HCT116 (cell line): ENCODE measurements around the gene EXOSC7. TPM values are rescaled to one million over a fixed set of nuclear protein-coding genes. Genes with fewer than 3 reads are reported as not detected.

Experiments used
- ATAC-seq: fragments of 200-7000 bp; cut with Tn5 transposase; 2 replicates; pipeline ENCODE4 v1.9.1; 2020; ENCODE audit warnings: mild to moderate bottlenecking, moderate library complexity
- BruUV-seq: library from RNA; stranded (reverse); fragments of 400-500 nt; replicated peaks from 2 replicates; lab custom pipeline; 2021; lab: Mats Ljungman, UMichigan
- CTCF ChIA-PET: fragments of 300-600 bp; sonication (Branson Sonifier 250); formaldehyde crosslinking; loops from one replicate; lab custom pipeline; 2021; ENCODE audit warnings: antibody characterized with exemption; lab: Charles Lee
- POLR2A ChIA-PET: fragments of 300-600, 350-600 bp; sonication (Branson Sonifier 250); formaldehyde crosslinking; loops from one replicate; lab custom pipeline; 2021; ENCODE audit warnings: antibody characterized with exemption; lab: Charles Lee
- RAD21 ChIA-PET, 2 experiments: fragments of 300-600 bp; sonication (Branson Sonifier 250); formaldehyde crosslinking; loops; one replicate each; lab custom pipeline; 2023; ENCODE audit warnings: low total read pairs in 2 of 2; ENCODE audit not compliant: uncharacterized antibody in 2 of 2, unreplicated experiment in 2 of 2, low non-redundant PET in 1 of 2; lab: Charles Lee
- DNase-seq: peaks from one replicate; pipeline ENCODE4 v3.0.0-alpha.2; 2010; ENCODE audit warnings: low read depth, low spot score
- H2AFZ ChIP-seq: fragments of 200-600 bp; shearing (Covaris generic), sonication (generic); 2 replicates; pipeline ENCODE4 v1.6.1; 2017; ENCODE audit warnings: low read depth, mixed run types, mixed read lengths, antibody characterized with exemption, low read length; ENCODE audit not compliant: poor library complexity, severe bottlenecking
- H3K27ac ChIP-seq: 2 replicates; pipeline ENCODE4 v1.5.1; 2012; ENCODE audit warnings: low read depth, low read length
- H3K27me3 ChIP-seq: fragments of 200-600 bp; sonication (generic); 2 replicates; pipeline ENCODE4 v1.6.1; 2016; ENCODE audit warnings: mixed run types, low read length, mixed read lengths; ENCODE audit not compliant: insufficient read depth
- H3K36me3 ChIP-seq, 2 experiments: fragments of 200-500 bp in 1 of 2; fragments of 200-600 bp in 1 of 2; sonication (Bioruptor generic) in 1 of 2; sonication (generic) in 1 of 2; 2 replicates each; pipeline versions ENCODE4 v1.5.1 to v1.6.1; 2014 to 2016; ENCODE audit warnings: low read length in 2 of 2, inconsistent platforms in 1 of 2, mixed read lengths in 1 of 2, mixed run types in 1 of 2; ENCODE audit not compliant: insufficient read depth in 2 of 2, control insufficient read depth in 1 of 2
- H3K4me1 ChIP-seq, 2 experiments: fragments of 200-600 bp in 1 of 2; sonication (generic) in 1 of 2; 2 replicates each; pipeline versions ENCODE4 v1.5.1 to v1.6.1; 2012 to 2017; ENCODE audit warnings: low read length in 2 of 2, inconsistent platforms in 1 of 2, mild to moderate bottlenecking in 1 of 2, mixed read lengths in 1 of 2, mixed run types in 1 of 2, moderate library complexity in 1 of 2; ENCODE audit not compliant: insufficient read depth in 2 of 2, control insufficient read depth in 1 of 2
- H3K4me2 ChIP-seq: fragments of 200-600 bp; sonication (generic); 2 replicates; pipeline ENCODE4 v1.6.1; 2017; ENCODE audit warnings: mixed run types, low read length, mixed read lengths
- H3K4me3 ChIP-seq, 2 experiments: fragments of 200-600 bp in 1 of 2; sonication (generic) in 1 of 2; replicated peaks in 1 of 2; 2 replicates each; pipeline ENCODE4 v1.5.1; 2011 to 2016; ENCODE audit warnings: low read length in 2 of 2, control low read depth in 1 of 2, low read depth in 1 of 2, mild to moderate bottlenecking in 1 of 2, mixed read lengths in 1 of 2, mixed run types in 1 of 2
- H3K79me2 ChIP-seq: fragments of 200-600 bp; sonication (generic); 2 replicates; pipeline ENCODE4 v1.6.1; 2017; ENCODE audit warnings: mild to moderate bottlenecking, mixed run types, low read length, moderate library complexity, mixed read lengths; ENCODE audit not compliant: insufficient read depth
- H3K9ac ChIP-seq: fragments of 200-600 bp; sonication (generic); 2 replicates; pipeline ENCODE4 v1.6.1; 2016; ENCODE audit warnings: low read length, mixed read lengths
- H3K9me2 ChIP-seq: fragments of 200-600 bp; sonication (generic), shearing (Covaris generic); 2 replicates; pipeline ENCODE4 v1.6.1; 2017; ENCODE audit warnings: mixed run types, mild to moderate bottlenecking, moderate library complexity; ENCODE audit not compliant: insufficient read depth
- H3K9me3 ChIP-seq, 2 experiments: fragments of 200-500 bp in 1 of 2; fragments of 200-600 bp in 1 of 2; sonication (Bioruptor generic) in 1 of 2; sonication (generic) in 1 of 2; 2 replicates each; pipeline ENCODE4 v1.6.1; 2014 to 2017; ENCODE audit warnings: low read length in 2 of 2, mixed read lengths in 2 of 2, inconsistent platforms in 1 of 2, low read depth in 1 of 2, mild to moderate bottlenecking in 1 of 2, mixed run types in 1 of 2, moderate library complexity in 1 of 2; ENCODE audit not compliant: control insufficient read depth in 1 of 2, insufficient read depth in 1 of 2
- H4K20me1 ChIP-seq: fragments of 200-600 bp; sonication (generic), shearing (Covaris generic); 2 replicates; pipeline ENCODE4 v1.6.1; 2017; ENCODE audit warnings: mixed run types, mild to moderate bottlenecking, moderate library complexity; ENCODE audit not compliant: insufficient read depth
- CTCF ChIP-seq, 3 experiments: fragments of 200-600 bp in 1 of 3; sonication (generic) in 1 of 3; IDR thresholded peaks in 2 of 3; conservative IDR thresholded peaks in 1 of 3; 2 replicates each; pipeline ENCODE4 v1.5.1; 2012 to 2017; ENCODE audit warnings: low read depth in 2 of 3, low read length in 2 of 3, antibody characterized with exemption in 1 of 3, borderline replicate concordance in 1 of 3, control low read depth in 1 of 3, mild to moderate bottlenecking in 1 of 3, mixed read lengths in 1 of 3, mixed run types in 1 of 3, moderate library complexity in 1 of 3; ENCODE audit not compliant: insufficient read depth in 1 of 3
- EGR1 ChIP-seq: IDR thresholded peaks from 2 replicates; pipeline ENCODE4 v1.6.1; 2012; ENCODE audit warnings: low read depth
- EZH2 ChIP-seq: fragments of 200-600 bp; sonication (generic); IDR thresholded peaks from 2 replicates; pipeline ENCODE4 v1.6.1; 2017; ENCODE audit warnings: antibody characterized with exemption, mixed run types
- JUND ChIP-seq: IDR thresholded peaks from 2 replicates; pipeline ENCODE4 v1.6.1; 2012
- POLR2A ChIP-seq: IDR thresholded peaks from 2 replicates; pipeline ENCODE4 v1.7.0; 2011; ENCODE audit warnings: borderline replicate concordance; ENCODE audit not compliant: insufficient read depth, insufficient read length; ENCODE audit errors: extremely low read depth
- POLR2AphosphoS5 ChIP-seq: IDR thresholded peaks from 2 replicates; pipeline ENCODE4 v1.6.1; 2011; ENCODE audit warnings: mild to moderate bottlenecking, low read depth, low read length, moderate library complexity
- REST ChIP-seq: IDR thresholded peaks from 2 replicates; pipeline ENCODE4 v1.6.1; 2012; ENCODE audit warnings: low read depth
- SIN3A ChIP-seq: IDR thresholded peaks from 2 replicates; pipeline ENCODE4 v1.6.1; 2012; ENCODE audit warnings: low read depth
- SRF ChIP-seq: IDR thresholded peaks from 2 replicates; pipeline ENCODE4 v1.6.1; 2012; ENCODE audit warnings: low read depth
- TCF7L2 ChIP-seq: IDR thresholded peaks from 2 replicates; pipeline ENCODE4 v1.7.0; 2011; ENCODE audit warnings: borderline replicate concordance, inconsistent platforms; ENCODE audit not compliant: insufficient read depth, insufficient read length; ENCODE audit errors: extremely low read depth
- YY1 ChIP-seq: IDR thresholded peaks from 2 replicates; pipeline ENCODE4 v1.6.1; 2011; ENCODE audit warnings: low read length, low read depth, moderate library complexity, mild to moderate bottlenecking; ENCODE audit not compliant: insufficient replicate concordance; ENCODE audit errors: extremely low read depth
- intact Hi-C: fragments of 100-400 bp; cut with micrococcal nuclease; formaldehyde crosslinking; loops from 2 replicates; pipeline ENCODE4 v1.10.0; 2022
- total RNA-seq: library from RNA; stranded (reverse); gene quantifications from one replicate; pipeline ENCODE4 v1.2.1, GENCODE V29; 2021; ENCODE audit not compliant: unreplicated experiment
- TF ChIP-seq, protein P1 (sequence below): IDR thresholded peaks from 2 replicates; pipeline ENCODE4 v1.6.1; 2012

Gene EXOSC7
- total RNA-seq, 1 experiment from 2014 or later = 72.6 TPM

DNA sequence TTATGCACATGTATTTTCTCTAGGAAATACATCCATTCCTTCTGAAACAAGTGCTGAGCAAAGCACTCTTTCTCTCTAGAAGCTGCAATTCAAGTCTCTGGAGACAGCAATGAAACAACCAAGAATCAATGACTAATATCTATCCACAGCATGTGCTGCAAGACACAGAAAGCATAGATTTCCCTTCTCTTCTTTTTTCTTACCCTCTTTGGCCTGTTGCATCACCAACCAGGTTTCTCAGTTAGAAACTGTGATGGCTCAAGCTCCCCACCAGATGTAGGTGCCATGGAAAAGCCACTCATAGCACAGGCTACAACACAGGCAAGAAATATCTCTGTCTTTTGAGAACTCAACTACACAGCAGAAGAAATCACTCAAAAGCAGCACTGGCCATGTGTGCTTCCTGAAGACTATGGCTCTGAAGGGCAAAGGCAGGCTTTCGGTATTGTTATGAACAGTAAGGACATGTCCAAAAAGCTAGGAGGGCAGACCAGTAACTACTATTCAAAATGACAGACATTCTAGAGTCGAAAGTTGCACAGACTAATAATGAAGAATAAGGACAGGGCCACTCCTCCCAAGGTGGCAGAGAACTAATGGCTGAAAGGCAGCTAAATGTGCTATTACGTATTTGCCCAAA, 15.5 kb upstream of the EXOSC7 start:
- Histone ChIP-seq H3K4me2 (no peak overlapping the region), H3K9me2 (no peaks in the 10 kb centered on the region), H3K27me3 (no peaks in the 10 kb centered on the region), H3K9ac (no peak overlapping the region), H3K4me1 (peaks cover 6 to 27% of the 10 kb centered on the region in 2 experiments), H2AFZ (no peak overlapping the region), H3K36me3 (no peaks in the 10 kb centered on the region), H3K9me3 (no peaks in the 10 kb centered on the region), H3K27ac (no peak overlapping the region), H3K79me2 (peaks cover 60% of the 10 kb centered on the region), H4K20me1 (no peaks in the 10 kb centered on the region), H3K4me3 (no peak overlapping the region)
- RAD21 ChIA-PET = no interaction called here
- ATAC-seq = no peak
- intact Hi-C loops = loop anchor here (10.0 kb wide), 1 partner anchor 196 kb away; the partner anchor contains the start of genes KIAA1143 and KIF15
- POLR2A ChIA-PET = no interaction called here
- TF ChIP-seq, protein P1, sequence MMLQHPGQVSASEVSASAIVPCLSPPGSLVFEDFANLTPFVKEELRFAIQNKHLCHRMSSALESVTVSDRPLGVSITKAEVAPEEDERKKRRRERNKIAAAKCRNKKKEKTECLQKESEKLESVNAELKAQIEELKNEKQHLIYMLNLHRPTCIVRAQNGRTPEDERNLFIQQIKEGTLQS = no peak
- TF ChIP-seq JUND = no peak
- TF ChIP-seq POLR2A = no peak
- no peak for TF ChIP-seq CTCF (IDR thresholded peaks at IDR 0.05 in 2 of 3, conservative IDR thresholded peaks at IDR 0.05 in 1 of 3; ENCODE audit: borderline replicate concordance in 1 of 3, insufficient read depth in 1 of 3, low read depth in 2 of 3, low read length in 2 of 3)
- no peak for TF ChIP-seq EZH2
- no peak for TF ChIP-seq REST
- no peak for TF ChIP-seq EGR1
- no peak for TF ChIP-seq SRF
- TF ChIP-seq TCF7L2 = no peak
- no peak for TF ChIP-seq SIN3A
- TF ChIP-seq POLR2AphosphoS5 = no peak
- no peak for TF ChIP-seq YY1
- BruUV-seq = no TSS peak
- CTCF ChIA-PET = no interaction called here
- DNase-seq = no peak
